Measurements from ENCODE around the gene TJP1. TPM values are rescaled to one million over a fixed set of nuclear protein-coding genes. Genes with fewer than 3 reads are reported as not detected.

TJP1 gene
- total RNA-seq, 1 experiment from 2014 or later: 140 TPM

DNA sequence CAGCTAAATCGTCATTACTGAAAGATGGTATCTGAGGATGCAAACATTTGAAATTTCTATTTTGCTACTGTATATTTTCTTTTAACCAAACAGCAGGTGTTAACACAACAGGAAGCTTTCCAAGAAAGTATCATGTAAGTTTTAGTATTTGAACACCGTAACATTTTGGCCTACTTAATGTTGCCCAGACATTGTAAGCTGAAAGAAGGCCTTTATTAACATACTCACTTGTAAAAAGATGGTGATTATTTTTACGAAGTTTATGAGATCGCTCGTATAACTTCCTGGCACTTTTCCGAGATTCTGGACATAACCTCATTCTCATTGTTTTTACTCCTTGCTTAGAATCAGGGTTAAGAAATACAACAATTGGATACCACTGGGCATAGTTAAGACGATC lies 95.7 kb downstream of the TJP1 start:
- Mint-ChIP-seq H3K4me3 (no peak overlapping the region), H3K27me3 (ENCODE audit: low read depth) (no peaks in the 10 kb centered on the region), H3K36me3 (ENCODE audit: insufficient read depth in 1 of 3, low read depth in 3 of 3) (peaks cover 72 to 98% (median 88%) of the 10 kb centered on the region in 3 experiments), H3K4me1 (no peaks in the 10 kb centered on the region), H3K27ac (no peak overlapping the region), H3K9me3 (peaks cover 25 to 27% of the 10 kb centered on the region in 2 experiments)
- H2BK20ac ChIP-seq (ENCODE audit: low read depth, low read length, poor library complexity, severe bottlenecking): no peak overlapping the region
- H3K4me2 ChIP-seq (ENCODE audit: insufficient read depth, insufficient read length, low read length): no peak overlapping the region
- H3K23me2 ChIP-seq (ENCODE audit: insufficient read length, low read depth, low read length, poor library complexity, severe bottlenecking): no peaks in the 10 kb centered on the region
- TF ChIP-seq, protein P1, sequence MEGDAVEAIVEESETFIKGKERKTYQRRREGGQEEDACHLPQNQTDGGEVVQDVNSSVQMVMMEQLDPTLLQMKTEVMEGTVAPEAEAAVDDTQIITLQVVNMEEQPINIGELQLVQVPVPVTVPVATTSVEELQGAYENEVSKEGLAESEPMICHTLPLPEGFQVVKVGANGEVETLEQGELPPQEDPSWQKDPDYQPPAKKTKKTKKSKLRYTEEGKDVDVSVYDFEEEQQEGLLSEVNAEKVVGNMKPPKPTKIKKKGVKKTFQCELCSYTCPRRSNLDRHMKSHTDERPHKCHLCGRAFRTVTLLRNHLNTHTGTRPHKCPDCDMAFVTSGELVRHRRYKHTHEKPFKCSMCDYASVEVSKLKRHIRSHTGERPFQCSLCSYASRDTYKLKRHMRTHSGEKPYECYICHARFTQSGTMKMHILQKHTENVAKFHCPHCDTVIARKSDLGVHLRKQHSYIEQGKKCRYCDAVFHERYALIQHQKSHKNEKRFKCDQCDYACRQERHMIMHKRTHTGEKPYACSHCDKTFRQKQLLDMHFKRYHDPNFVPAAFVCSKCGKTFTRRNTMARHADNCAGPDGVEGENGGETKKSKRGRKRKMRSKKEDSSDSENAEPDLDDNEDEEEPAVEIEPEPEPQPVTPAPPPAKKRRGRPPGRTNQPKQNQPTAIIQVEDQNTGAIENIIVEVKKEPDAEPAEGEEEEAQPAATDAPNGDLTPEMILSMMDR (conservative IDR thresholded peaks at IDR 0.05): no peak
- no peak overlapping the region for H3K23ac ChIP-seq (ENCODE audit: insufficient read length, low read depth, low read length)
- H3K14ac ChIP-seq (ENCODE audit: insufficient read depth, low read length): no peak overlapping the region
- no peak overlapping the region for H2BK12ac ChIP-seq (ENCODE audit: insufficient read length, low read depth, low read length)
- no peak for DNase-seq
- no peaks in the 10 kb centered on the region for H3K79me1 ChIP-seq (ENCODE audit: insufficient read depth, low read depth, low read length, poor library complexity, severe bottlenecking)
- no peaks in the 10 kb centered on the region for H4K20me1 ChIP-seq (ENCODE audit: control insufficient read depth, insufficient read depth, insufficient read length)
- no CpG with 5 or more reads among the region's 7 CpGs for WGBS (ENCODE audit: extremely low coverage, insufficient read length, low lambda C conversion rate)
- no peak overlapping the region for H3K9ac ChIP-seq (ENCODE audit: extremely low read depth, insufficient read length, low read length)
- no peak overlapping the region for H2AFZ ChIP-seq (ENCODE audit: low read length)
- no peak overlapping the region for H4K5ac ChIP-seq (ENCODE audit: insufficient read length, low read depth, low read length)
- no peaks in the 10 kb centered on the region for H3K27me3 ChIP-seq (ENCODE audit: insufficient read depth, low read length)
- H3K4me1 ChIP-seq (ENCODE audit: insufficient read depth, low read length): no peaks in the 10 kb centered on the region
- no peak overlapping the region for H2BK120ac ChIP-seq (ENCODE audit: low read depth, low read length, poor library complexity, severe bottlenecking)
- H4K8ac ChIP-seq (replicated peaks; ENCODE audit: insufficient read length, low read depth, low read length): no peak overlapping the region
- no peaks in the 10 kb centered on the region for H3K79me2 ChIP-seq (ENCODE audit: insufficient read depth, low read length)
- H3K18ac ChIP-seq (ENCODE audit: insufficient read length, low read depth, low read length): no peak overlapping the region
- no peak overlapping the region for H2BK15ac ChIP-seq (ENCODE audit: low read depth, low read length)
- H3K4ac ChIP-seq (ENCODE audit: low read depth, low read length): no peak overlapping the region
- H3K56ac ChIP-seq (ENCODE audit: insufficient read length, low read depth, low read length): no peak overlapping the region
- peaks cover 23% of the 10 kb centered on the region for H3K9me3 ChIP-seq (ENCODE audit: control insufficient read depth, low read depth, low read length)
- no peak overlapping the region for H4K91ac ChIP-seq (ENCODE audit: insufficient read length, low read depth, low read length)
- no peak overlapping the region for H2BK5ac ChIP-seq (ENCODE audit: insufficient read length, low read length)
- no peak overlapping the region for H3K27ac ChIP-seq (ENCODE audit: insufficient read length, low read depth, low read length)
- H2AK5ac ChIP-seq (ENCODE audit: insufficient read length, low read length): no peak overlapping the region
- H3T11ph ChIP-seq (ENCODE audit: low read length): no peak overlapping the region
